Measurements from ENCODE around the gene CERS1.

The CERS1 gene

GRCh38 chr19:18898081-18898606 lies 2.2 kb upstream of the CERS1 start:
- Mint-ChIP-seq H3K27me3 (peaks cover 27% of the 10 kb centered on the region), H3K4me1 (peaks cover 6% of the 10 kb centered on the region), H3K27ac (no peak overlapping the region), H3K36me3 (ENCODE audit: low read depth) (no peaks in the 10 kb centered on the region), H3K4me3 (no peak overlapping the region), H3K9me3 (no peaks in the 10 kb centered on the region)
- no peak for ATAC-seq
- no peak for DNase-seq

- peaks cover 6% of the 10 kb centered on the region for H3K4me1 Mint-ChIP-seq
- no peak overlapping the region for H3K27ac Mint-ChIP-seq
- peaks cover 29% of the 10 kb centered on the region for H3K27me3 Mint-ChIP-seq
- no peaks in the 10 kb centered on the region for H3K36me3 Mint-ChIP-seq (ENCODE audit: low read depth)
- no peak for DNase-seq
- no peaks in the 10 kb centered on the region for H3K9me3 Mint-ChIP-seq
- no peak for ATAC-seq
- H3K4me3 Mint-ChIP-seq, result no peak overlapping the region
Observed at GRCh38 chr19:18897094-18898029, 1.4 kb upstream of the CERS1 start.

GRCh38 chr19:18896421-18896841 lies 473 bp upstream of the CERS1 start:
- peaks cover 6% of the 10 kb centered on the region for H3K4me1 Mint-ChIP-seq
- peaks cover 32% of the 10 kb centered on the region for H3K27me3 Mint-ChIP-seq
- H3K4me3 Mint-ChIP-seq, result peak overlapping the region; percentile 63
- ATAC-seq (no peak), DNase-seq (no peak)
- H3K27ac Mint-ChIP-seq, result no peak overlapping the region
- H3K9me3 Mint-ChIP-seq, result no peaks in the 10 kb centered on the region
- no peaks in the 10 kb centered on the region for H3K36me3 Mint-ChIP-seq (ENCODE audit: low read depth)

- Mint-ChIP-seq H3K9me3 (no peaks in the 10 kb centered on the region), H3K27me3 (peaks cover 33% of the 10 kb centered on the region), H3K27ac (no peak overlapping the region), H3K4me3 (no peak overlapping the region), H3K36me3 (ENCODE audit: low read depth) (no peaks in the 10 kb centered on the region), H3K4me1 (peaks cover 6% of the 10 kb centered on the region)
- peak; percentile 22 for DNase-seq
- no peak for ATAC-seq
Observed at GRCh38 chr19:18895038-18895823, 727 bp downstream of the CERS1 start.

GRCh38 chr19:18894254-18895037 lies 1.5 kb downstream of the CERS1 start:
- no peaks in the 10 kb centered on the region for H3K36me3 Mint-ChIP-seq (ENCODE audit: low read depth)
- no peak for ATAC-seq
- peaks cover 36% of the 10 kb centered on the region for H3K27me3 Mint-ChIP-seq
- H3K27ac Mint-ChIP-seq, result no peak overlapping the region
- DNase-seq, result no peak
- H3K9me3 Mint-ChIP-seq, result no peaks in the 10 kb centered on the region
- peaks cover 6% of the 10 kb centered on the region for H3K4me1 Mint-ChIP-seq
- no peak overlapping the region for H3K4me3 Mint-ChIP-seq

GRCh38 chr19:18893587-18894253 lies 2.2 kb downstream of the CERS1 start:
- ATAC-seq (no peak), DNase-seq (no peak)
- Mint-ChIP-seq H3K4me1 (peaks cover 6% of the 10 kb centered on the region), H3K9me3 (no peaks in the 10 kb centered on the region), H3K27ac (no peak overlapping the region), H3K27me3 (peaks cover 36% of the 10 kb centered on the region), H3K4me3 (no peak overlapping the region), H3K36me3 (ENCODE audit: low read depth) (no peaks in the 10 kb centered on the region)

GRCh38 chr19:18889949-18890745 lies 5.8 kb downstream of the CERS1 start:
- H3K36me3 Mint-ChIP-seq (ENCODE audit: low read depth), result no peaks in the 10 kb centered on the region
- ATAC-seq, result no peak
- DNase-seq, result no peak
- no peak overlapping the region for H3K27ac Mint-ChIP-seq
- peaks cover 22% of the 10 kb centered on the region for H3K27me3 Mint-ChIP-seq
- no peaks in the 10 kb centered on the region for H3K9me3 Mint-ChIP-seq
- H3K4me3 Mint-ChIP-seq, result no peak overlapping the region
- H3K4me1 Mint-ChIP-seq, result no peaks in the 10 kb centered on the region

GRCh38 chr19:18886972-18887371 lies 9.0 kb downstream of the CERS1 start:
- H3K4me1 Mint-ChIP-seq, result no peaks in the 10 kb centered on the region
- no peaks in the 10 kb centered on the region for H3K9me3 Mint-ChIP-seq
- H3K36me3 Mint-ChIP-seq (ENCODE audit: low read depth), result no peaks in the 10 kb centered on the region
- peaks cover 7% of the 10 kb centered on the region for H3K27me3 Mint-ChIP-seq
- no peak overlapping the region for H3K27ac Mint-ChIP-seq
- no peak overlapping the region for H3K4me3 Mint-ChIP-seq
- ATAC-seq (no peak), DNase-seq (no peak)

GRCh38 chr19:18883526-18884304 lies 12.2 kb downstream of the CERS1 start:
- Mint-ChIP-seq H3K27me3 (no peaks in the 10 kb centered on the region), H3K4me3 (no peak overlapping the region), H3K4me1 (no peaks in the 10 kb centered on the region), H3K27ac (no peak overlapping the region), H3K9me3 (no peaks in the 10 kb centered on the region), H3K36me3 (ENCODE audit: low read depth) (no peaks in the 10 kb centered on the region)
- ATAC-seq (no peak), DNase-seq (no peak)

GRCh38 chr19:18881491-18881890 lies 14.5 kb downstream of the CERS1 start:
- Mint-ChIP-seq H3K27ac (no peak overlapping the region), H3K9me3 (no peaks in the 10 kb centered on the region), H3K27me3 (no peaks in the 10 kb centered on the region), H3K4me1 (no peaks in the 10 kb centered on the region), H3K4me3 (no peak overlapping the region), H3K36me3 (ENCODE audit: low read depth) (no peaks in the 10 kb centered on the region)
- no peak for DNase-seq
- no peak for ATAC-seq

GRCh38 chr19:18879579-18880373 lies 16.2 kb downstream of the CERS1 start:
- no peak overlapping the region for H3K4me3 Mint-ChIP-seq
- H3K27me3 Mint-ChIP-seq, result no peaks in the 10 kb centered on the region
- H3K9me3 Mint-ChIP-seq, result no peaks in the 10 kb centered on the region
- H3K4me1 Mint-ChIP-seq, result no peaks in the 10 kb centered on the region
- ATAC-seq (peak; percentile 44), DNase-seq (peak; percentile 40)
- H3K36me3 Mint-ChIP-seq (ENCODE audit: low read depth), result no peaks in the 10 kb centered on the region
- no peak overlapping the region for H3K27ac Mint-ChIP-seq
